GM12875 (cell line): ENCODE data around the gene MRPL4.
A peak's percentile ranks its signal among the peaks of the same experiment; 100 is the strongest.

Source experiments
- H3K4me3 ChIP-seq: one replicate; pipeline ENCODE4 v1.5.1; 2011; ENCODE audit warnings: low read depth, low read length, control low read depth
- CTCF ChIP-seq: IDR thresholded peaks from 2 replicates; pipeline ENCODE4 v1.5.1; 2011; ENCODE audit warnings: low read depth, mild to moderate bottlenecking, control low read depth, inconsistent platforms, low read length, moderate library complexity, borderline replicate concordance; ENCODE audit not compliant: insufficient read depth

The MRPL4 gene

GRCh38 chr19:10289167-10289835, 37.3 kb downstream of the MRPL4 start:
- peak overlapping the region; percentile 30 for H3K4me3 ChIP-seq
- TF ChIP-seq CTCF: no peak

- TF ChIP-seq CTCF: no peak
- H3K4me3 ChIP-seq: peak within 1 kb of the TSS; percentile 52
These were observed 37.9 kb downstream of the MRPL4 start, which contains the start of gene ICAM5 for GRCh38 chr19:10289836-10290356. ICAM5 (plus strand) TSS chr19:10289952; CDS start chr19:10290044, 92 bp downstream.

DNA sequence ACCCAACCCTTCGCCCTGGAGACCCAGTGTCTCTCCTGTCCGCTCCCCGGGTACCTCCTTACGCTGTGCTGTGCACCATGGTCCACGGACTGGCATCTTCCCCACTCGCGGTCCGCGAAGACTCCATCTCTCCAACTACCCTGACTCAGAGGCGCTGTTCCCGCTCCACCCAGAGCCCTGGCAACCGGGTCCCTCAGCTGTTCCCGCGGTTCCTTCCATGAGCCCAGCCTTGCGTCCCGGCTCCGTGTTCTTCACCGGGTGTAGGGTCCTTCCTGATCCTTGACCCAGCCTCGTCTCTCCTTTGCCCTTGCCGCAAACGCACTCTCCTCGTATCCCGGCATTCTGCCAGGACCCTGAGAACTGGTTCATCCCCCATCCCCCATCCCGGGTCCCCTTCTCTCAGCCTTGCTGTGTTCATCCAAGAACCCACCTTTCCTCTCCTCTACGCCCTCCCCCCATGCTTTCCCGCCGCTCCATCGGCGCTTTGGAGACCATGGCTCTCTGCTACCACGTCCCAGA, 38.4 kb downstream of the MRPL4 start:
- H3K4me3 ChIP-seq: peak overlapping the region; percentile 52
- no peak for TF ChIP-seq CTCF

DNA sequence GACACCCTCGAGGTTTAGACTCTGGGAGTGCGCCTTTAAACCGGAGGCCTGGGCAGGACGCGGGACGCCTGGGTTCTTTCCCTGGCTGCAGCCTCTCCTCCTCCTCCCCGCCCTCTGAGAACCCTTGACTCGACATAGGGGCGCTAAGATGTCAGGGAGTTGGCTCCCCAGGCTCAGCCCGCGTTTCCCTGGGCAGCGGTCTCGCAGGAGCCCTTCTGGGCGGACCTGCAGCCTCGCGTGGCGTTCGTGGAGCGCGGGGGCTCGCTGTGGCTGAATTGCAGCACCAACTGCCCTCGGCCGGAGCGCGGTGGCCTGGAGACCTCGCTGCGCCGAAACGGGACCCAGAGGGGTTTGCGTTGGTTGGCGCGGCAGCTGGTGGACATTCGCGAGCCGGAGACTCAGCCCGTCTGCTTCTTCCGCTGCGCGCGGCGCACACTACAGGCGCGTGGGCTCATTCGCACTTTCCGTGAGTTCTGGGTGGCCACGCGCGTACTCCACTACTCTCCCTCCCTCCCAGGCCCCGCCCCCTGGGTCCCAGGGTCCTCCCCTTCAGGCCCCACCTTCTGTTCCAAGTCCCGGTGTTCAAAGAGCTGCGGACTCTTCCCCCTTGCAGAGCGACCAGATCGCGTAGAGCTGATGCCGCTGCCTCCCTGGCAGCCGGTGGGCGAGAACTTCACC, 39.0 kb downstream of the MRPL4 start:
- TF ChIP-seq CTCF: no peak

GRCh38 chr19:10291554-10292205, 39.7 kb downstream of the MRPL4 start:
- H3K4me3 ChIP-seq: peak overlapping the region; percentile 52
- TF ChIP-seq CTCF: no peak

More for the DNA sequence above, 39.0 kb downstream of the MRPL4 start:
- H3K4me3 ChIP-seq: peak overlapping the region; percentile 52

DNA sequence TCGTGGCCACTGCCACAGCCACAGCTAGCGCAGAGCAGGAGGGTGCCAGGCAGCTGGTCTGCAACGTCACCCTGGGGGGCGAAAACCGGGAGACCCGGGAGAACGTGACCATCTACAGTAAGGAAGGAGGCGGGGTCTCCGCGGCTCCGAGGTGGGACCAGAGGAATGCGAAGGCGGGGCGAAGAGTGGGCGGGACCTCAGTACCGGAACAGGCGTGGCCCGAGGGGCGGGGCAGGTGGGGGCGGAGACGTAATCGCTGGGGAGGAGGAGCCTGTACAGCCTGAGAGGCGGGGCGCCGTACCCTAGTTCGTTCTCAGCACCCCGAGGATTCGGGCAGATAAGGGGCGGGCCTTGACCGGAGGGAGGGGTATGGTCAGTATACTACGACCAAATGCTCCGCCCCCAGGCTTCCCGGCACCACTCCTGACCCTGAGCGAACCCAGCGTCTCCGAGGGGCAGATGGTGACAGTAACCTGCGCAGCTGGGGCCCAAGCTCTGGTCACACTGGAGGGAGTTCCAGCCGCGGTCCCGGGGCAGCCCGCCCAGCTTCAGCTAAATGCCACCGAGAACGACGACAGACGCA, 40.3 kb downstream of the MRPL4 start:
- H3K4me3 ChIP-seq: peak overlapping the region; percentile 52

More for the DNA sequence above, 40.3 kb downstream of the MRPL4 start:
- no peak for TF ChIP-seq CTCF
